ENCODE measurements around the gene GZMM.

Gene GZMM

GRCh38 chr19:573519-573825 is 29.6 kb downstream of the GZMM start:
- DNase-seq = no peak
- CTCF ChIA-PET = no interaction called here
- Mint-ChIP-seq H3K27me3 (peaks cover 7% of the 10 kb centered on the region), H3K36me3 (peaks cover 4% of the 10 kb centered on the region), H3K4me1 (peaks cover 54% of the 10 kb centered on the region), H3K27ac (peak overlapping the region; percentile 75), H3K4me3 (peak overlapping the region; percentile 82), H3K9me3 (no peaks in the 10 kb centered on the region)

- Mint-ChIP-seq H3K4me3 (peak overlapping the region; percentile 82), H3K27me3 (peaks cover 7% of the 10 kb centered on the region), H3K27ac (peak overlapping the region; percentile 28), H3K4me1 (peaks cover 50% of the 10 kb centered on the region), H3K36me3 (peaks cover 4% of the 10 kb centered on the region), H3K9me3 (no peaks in the 10 kb centered on the region)
- CTCF ChIA-PET = interaction anchor here (0.6 to 2.1 kb wide), 5 partner anchors 10 to 1192 kb away, joined by 3 to 13 read pairs (median 3); no protein-coding TSS in a partner anchor
- no peak for DNase-seq
Observed at GRCh38 chr19:574658-575526, 31.0 kb downstream of the GZMM start.

- no peaks in the 10 kb centered on the region for H3K9me3 Mint-ChIP-seq
- H3K4me3 Mint-ChIP-seq = no peak overlapping the region
- peaks cover 4% of the 10 kb centered on the region for H3K36me3 Mint-ChIP-seq
- H3K27me3 Mint-ChIP-seq = peaks cover 5% of the 10 kb centered on the region
- CTCF ChIA-PET = interaction anchor here (0.6 to 2.1 kb wide), 3 partner anchors 8 to 27 kb away, joined by 3 to 13 read pairs (median 6); no protein-coding TSS in a partner anchor
- DNase-seq = no peak
- no peak overlapping the region for H3K27ac Mint-ChIP-seq
- H3K4me1 Mint-ChIP-seq = peaks cover 48% of the 10 kb centered on the region
Observed at GRCh38 chr19:575527-576506, 32.0 kb downstream of the GZMM start.

- peaks cover 4% of the 10 kb centered on the region for H3K36me3 Mint-ChIP-seq
- no peaks in the 10 kb centered on the region for H3K9me3 Mint-ChIP-seq
- H3K4me3 Mint-ChIP-seq = no peak overlapping the region
- DNase-seq = no peak
- peaks cover 40% of the 10 kb centered on the region for H3K4me1 Mint-ChIP-seq
- H3K27me3 Mint-ChIP-seq = no peaks in the 10 kb centered on the region
- CTCF ChIA-PET = interaction anchor here (1.1 kb wide), 1 partner anchor 7 kb away, joined by 6 read pairs; no protein-coding TSS in a partner anchor
- no peak overlapping the region for H3K27ac Mint-ChIP-seq
Observed at GRCh38 chr19:576768-577438, 33.0 kb downstream of the GZMM start.

GRCh38 chr19:577439-578392 is 33.9 kb downstream of the GZMM start:
- Mint-ChIP-seq H3K4me3 (no peak overlapping the region), H3K27ac (no peak overlapping the region), H3K36me3 (peaks cover 5% of the 10 kb centered on the region), H3K9me3 (no peaks in the 10 kb centered on the region), H3K27me3 (no peaks in the 10 kb centered on the region), H3K4me1 (peaks cover 37% of the 10 kb centered on the region)
- DNase-seq = no peak
- CTCF ChIA-PET = no interaction called here

- Mint-ChIP-seq H3K4me3 (no peak overlapping the region), H3K27me3 (no peaks in the 10 kb centered on the region), H3K9me3 (no peaks in the 10 kb centered on the region), H3K27ac (no peak overlapping the region), H3K36me3 (peaks cover 8% of the 10 kb centered on the region), H3K4me1 (peaks cover 29% of the 10 kb centered on the region)
- CTCF ChIA-PET = no interaction called here
- DNase-seq = no peak
Observed at GRCh38 chr19:579111-579841, 35.4 kb downstream of the GZMM start.

- no peaks in the 10 kb centered on the region for H3K27me3 Mint-ChIP-seq
- CTCF ChIA-PET = no interaction called here
- peaks cover 24% of the 10 kb centered on the region for H3K4me1 Mint-ChIP-seq
- H3K4me3 Mint-ChIP-seq = no peak overlapping the region
- no peaks in the 10 kb centered on the region for H3K9me3 Mint-ChIP-seq
- H3K27ac Mint-ChIP-seq = no peak overlapping the region
- H3K36me3 Mint-ChIP-seq = peaks cover 8% of the 10 kb centered on the region
- no peak for DNase-seq
Observed at GRCh38 chr19:579842-580155, 35.9 kb downstream of the GZMM start.

- no peak for DNase-seq
- H3K36me3 Mint-ChIP-seq = peaks cover 8% of the 10 kb centered on the region
- no peak overlapping the region for H3K27ac Mint-ChIP-seq
- CTCF ChIA-PET = interaction anchor here (0.5 kb wide), 1 partner anchor 42 kb away, joined by 3 read pairs; no protein-coding TSS in a partner anchor
- H3K4me1 Mint-ChIP-seq = peaks cover 19% of the 10 kb centered on the region
- H3K9me3 Mint-ChIP-seq = no peaks in the 10 kb centered on the region
- H3K27me3 Mint-ChIP-seq = no peaks in the 10 kb centered on the region
- no peak overlapping the region for H3K4me3 Mint-ChIP-seq
Observed at GRCh38 chr19:580274-580835, 36.5 kb downstream of the GZMM start.

GRCh38 chr19:581399-582111 is 37.7 kb downstream of the GZMM start:
- Mint-ChIP-seq H3K4me3 (no peak overlapping the region), H3K27me3 (peaks cover 5% of the 10 kb centered on the region), H3K27ac (no peak overlapping the region), H3K4me1 (peaks cover 10% of the 10 kb centered on the region), H3K36me3 (peaks cover 6% of the 10 kb centered on the region), H3K9me3 (no peaks in the 10 kb centered on the region)
- no peak for DNase-seq
- CTCF ChIA-PET = no interaction called here

- H3K4me1 Mint-ChIP-seq = peaks cover 4% of the 10 kb centered on the region
- H3K9me3 Mint-ChIP-seq = no peaks in the 10 kb centered on the region
- peaks cover 13% of the 10 kb centered on the region for H3K27me3 Mint-ChIP-seq
- peaks cover 6% of the 10 kb centered on the region for H3K36me3 Mint-ChIP-seq
- H3K4me3 Mint-ChIP-seq = no peak overlapping the region
- no peak overlapping the region for H3K27ac Mint-ChIP-seq
- CTCF ChIA-PET = no interaction called here
- no peak for DNase-seq
Observed at GRCh38 chr19:582497-583197, 38.8 kb downstream of the GZMM start.

GRCh38 chr19:583198-583967 is 39.5 kb downstream of the GZMM start:
- Mint-ChIP-seq H3K27me3 (peaks cover 19% of the 10 kb centered on the region), H3K9me3 (no peaks in the 10 kb centered on the region), H3K4me3 (no peak overlapping the region), H3K36me3 (peaks cover 4% of the 10 kb centered on the region), H3K4me1 (peaks cover 6% of the 10 kb centered on the region), H3K27ac (no peak overlapping the region)
- no peak for DNase-seq
- CTCF ChIA-PET = interaction anchor here (0.8 to 2.2 kb wide), 8 partner anchors 7 to 151 kb away, joined by 3 to 13 read pairs (median 4); partner anchors contain the start of gene CDC34
